HFF-Myc (cell line): ENCODE measurements around the gene ZNF669.
"Not testable (repeated sequence)": the region's sequence is repeated elsewhere in the genome, so short reads cannot be mapped to it uniquely, and the experiment has no call there.

Experiments used
- DNase-seq: peaks from one replicate; pipeline ENCODE4 v3.0.0-alpha.2; 2011; ENCODE audit warnings: low read depth; ENCODE audit errors: extremely low read depth
- H3K4me3 ChIP-seq: replicated peaks from 2 replicates; pipeline ENCODE4 v1.5.1; 2011; ENCODE audit warnings: low read depth, mild to moderate bottlenecking, control low read depth, low read length
- TF ChIP-seq, protein P1 (sequence below): IDR thresholded peaks from 2 replicates; pipeline ENCODE4 v1.5.1; 2012; ENCODE audit warnings: mild to moderate bottlenecking, low read depth, low read length, control low read depth; ENCODE audit errors: missing control alignments

Gene ZNF669

DNA sequence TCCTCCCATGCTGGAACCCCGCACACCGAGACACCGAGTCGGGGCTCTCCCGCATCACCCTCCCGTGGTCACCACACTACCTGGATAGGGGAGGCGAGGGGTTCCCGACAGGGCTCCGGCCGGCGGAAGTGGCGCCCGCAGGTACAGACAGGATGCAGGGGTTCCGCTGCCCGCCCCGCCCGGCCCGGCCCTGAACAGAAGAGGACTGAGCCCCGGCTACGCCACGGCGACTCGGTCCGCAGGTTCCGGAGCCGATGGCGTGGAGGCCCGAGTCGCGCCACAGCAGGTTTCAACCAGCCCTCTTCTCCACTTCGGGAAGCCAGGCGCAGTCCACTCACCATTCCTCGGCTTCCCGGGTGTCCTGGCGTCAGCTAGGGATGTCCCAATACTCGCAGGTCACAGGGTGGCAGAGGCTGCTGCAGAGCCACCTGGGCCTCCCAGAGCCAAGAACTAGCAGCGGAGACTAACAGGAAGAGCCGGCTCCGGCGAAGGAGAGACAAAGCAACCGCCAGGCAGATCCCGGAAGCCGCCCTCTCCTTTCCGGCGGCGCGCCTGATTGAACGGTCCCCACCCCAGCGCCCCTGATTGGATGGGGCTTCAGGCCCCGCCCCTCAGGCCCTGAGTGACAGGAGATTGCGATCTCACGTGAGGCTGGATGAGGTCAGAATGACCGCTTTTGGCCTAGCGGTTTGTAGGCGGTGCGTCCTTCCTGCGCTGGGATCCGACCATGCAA is at the start of gene ZNF669:
Gene ZNF669 (minus strand): TSS at position 498 of the 733 bp plus-strand sequence. CDS start 157 bp downstream, at position 341.
- peak within 1 kb of the TSS; percentile 90 for H3K4me3 ChIP-seq
- peak; percentile 86 for DNase-seq
- TF ChIP-seq, protein P1, sequence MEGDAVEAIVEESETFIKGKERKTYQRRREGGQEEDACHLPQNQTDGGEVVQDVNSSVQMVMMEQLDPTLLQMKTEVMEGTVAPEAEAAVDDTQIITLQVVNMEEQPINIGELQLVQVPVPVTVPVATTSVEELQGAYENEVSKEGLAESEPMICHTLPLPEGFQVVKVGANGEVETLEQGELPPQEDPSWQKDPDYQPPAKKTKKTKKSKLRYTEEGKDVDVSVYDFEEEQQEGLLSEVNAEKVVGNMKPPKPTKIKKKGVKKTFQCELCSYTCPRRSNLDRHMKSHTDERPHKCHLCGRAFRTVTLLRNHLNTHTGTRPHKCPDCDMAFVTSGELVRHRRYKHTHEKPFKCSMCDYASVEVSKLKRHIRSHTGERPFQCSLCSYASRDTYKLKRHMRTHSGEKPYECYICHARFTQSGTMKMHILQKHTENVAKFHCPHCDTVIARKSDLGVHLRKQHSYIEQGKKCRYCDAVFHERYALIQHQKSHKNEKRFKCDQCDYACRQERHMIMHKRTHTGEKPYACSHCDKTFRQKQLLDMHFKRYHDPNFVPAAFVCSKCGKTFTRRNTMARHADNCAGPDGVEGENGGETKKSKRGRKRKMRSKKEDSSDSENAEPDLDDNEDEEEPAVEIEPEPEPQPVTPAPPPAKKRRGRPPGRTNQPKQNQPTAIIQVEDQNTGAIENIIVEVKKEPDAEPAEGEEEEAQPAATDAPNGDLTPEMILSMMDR: no peak

DNA sequence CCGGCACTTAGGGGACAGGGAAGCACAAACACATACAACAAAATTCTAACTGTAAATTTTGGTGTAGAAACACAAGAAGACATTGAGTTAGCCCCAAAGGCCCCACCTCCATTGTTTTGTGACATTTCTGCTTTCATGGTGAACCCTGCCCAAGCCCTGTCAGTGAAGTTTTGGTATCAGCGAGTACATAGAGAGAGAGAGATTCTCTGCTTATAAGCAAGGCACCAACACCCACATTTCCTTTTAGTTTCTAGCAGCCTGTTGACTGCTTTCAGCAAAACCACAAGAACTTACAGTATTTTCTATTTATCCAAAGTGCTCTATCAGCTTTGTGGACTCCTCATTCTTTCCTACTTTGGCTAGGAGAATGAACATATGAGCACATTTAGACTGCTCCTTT is 43.6 kb upstream of the ZNF669 start:
- no peak for DNase-seq
- TF ChIP-seq, protein P1: no peak
- no peak overlapping the region for H3K4me3 ChIP-seq

- H3K4me3 ChIP-seq, DNase-seq: not testable (repeated sequence)
Measured at GRCh38 chr1:247147120-247147519, 43.0 kb upstream of the ZNF669 start.

DNA sequence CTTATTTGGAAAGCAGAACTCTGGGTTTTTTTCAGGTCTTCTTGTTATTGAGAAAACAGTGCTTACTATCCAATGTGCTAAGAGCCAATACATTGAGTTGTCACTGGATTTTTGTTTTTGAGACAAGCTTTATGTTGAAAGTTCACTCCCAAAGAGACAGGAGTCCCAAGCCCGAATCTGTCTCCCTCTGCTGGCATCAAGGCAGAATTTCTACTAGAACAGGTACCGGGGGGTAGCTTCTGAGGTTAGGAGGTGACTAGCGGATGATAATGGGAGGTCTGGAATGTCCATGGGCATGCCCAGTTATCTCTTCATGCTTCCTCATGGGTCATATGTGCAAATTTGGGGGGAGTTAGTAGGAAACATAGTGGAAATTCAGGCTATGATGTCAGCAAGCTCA is 42.5 kb upstream of the ZNF669 start:
- DNase-seq: no peak
- no peak overlapping the region for H3K4me3 ChIP-seq
- TF ChIP-seq, protein P1: peak; percentile 10

- no peak for DNase-seq
- H3K4me3 ChIP-seq: no peak overlapping the region
- TF ChIP-seq, protein P1: no peak
Measured at GRCh38 chr1:247145279-247145678, 41.1 kb upstream of the ZNF669 start.

GRCh38 chr1:247139557-247139956 is 35.4 kb upstream of the ZNF669 start:
- H3K4me3 ChIP-seq, DNase-seq: not testable (repeated sequence)

GRCh38 chr1:247131236-247131635 is 27.1 kb upstream of the ZNF669 start:
- TF ChIP-seq, protein P1: no peak
- no peak overlapping the region for H3K4me3 ChIP-seq
- no peak for DNase-seq

DNA sequence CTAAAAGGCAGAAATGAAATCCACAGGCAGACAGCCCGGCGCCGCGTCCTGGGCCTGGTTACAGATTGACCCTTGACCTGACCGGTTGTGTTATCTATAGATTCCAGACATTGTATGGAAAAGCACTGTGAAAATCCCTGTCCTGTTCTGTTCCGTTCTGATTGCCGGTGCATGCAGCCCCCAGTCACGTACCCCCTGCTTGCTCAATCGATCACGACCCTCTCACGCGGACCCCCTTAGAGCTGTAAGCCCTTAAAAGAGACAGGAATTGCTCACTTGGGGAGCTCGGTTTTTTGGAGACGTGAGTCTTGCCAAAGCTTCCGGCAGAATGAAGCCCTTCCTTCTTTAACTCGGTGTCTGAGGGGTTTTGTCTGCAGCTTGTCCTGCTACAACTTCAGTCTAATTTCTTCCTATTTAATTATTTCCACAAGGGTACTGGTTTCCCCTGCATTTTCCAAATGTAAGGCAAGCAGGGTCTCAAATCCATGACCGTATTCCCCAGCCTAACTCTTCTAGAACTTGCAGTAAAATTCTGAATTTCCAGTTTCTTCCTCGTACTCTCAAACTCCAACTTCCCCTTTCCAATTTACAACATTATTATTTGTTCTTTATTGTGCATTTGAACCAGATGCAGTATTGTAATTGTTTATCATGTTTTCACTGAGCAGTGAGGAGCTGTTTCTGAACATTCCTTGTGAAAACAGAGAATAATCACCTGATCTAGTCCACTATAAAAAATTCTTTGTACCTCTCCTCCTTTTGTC is 23.5 kb upstream of the ZNF669 start:
- H3K4me3 ChIP-seq: peak overlapping the region; percentile 36
- DNase-seq: not testable (repeated sequence)

DNA sequence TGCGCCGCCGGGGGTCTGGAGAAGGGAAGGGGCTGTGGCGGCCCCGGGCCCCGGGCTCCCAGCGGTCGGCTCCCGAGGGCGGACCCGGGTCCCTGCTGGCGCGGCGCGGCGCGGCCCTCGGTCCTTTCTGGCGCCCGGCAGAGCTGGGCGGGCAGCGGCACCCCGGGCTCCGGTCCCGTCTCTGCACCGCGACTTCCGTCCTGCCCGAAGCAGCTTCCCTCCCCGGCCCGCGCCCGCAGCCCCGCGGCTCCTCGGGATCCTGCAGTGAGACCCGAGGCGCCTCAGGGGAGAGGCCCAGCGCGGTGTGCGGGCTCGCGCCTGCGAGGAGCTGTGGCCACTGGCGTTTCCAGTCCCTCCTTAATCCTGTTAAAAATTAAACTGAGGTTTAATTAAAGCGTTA is 22.4 kb upstream of the ZNF669 start:
- DNase-seq, H3K4me3 ChIP-seq: not testable (repeated sequence)

GRCh38 chr1:247126166-247126565 is 22.0 kb upstream of the ZNF669 start:
- not testable (repeated sequence) for DNase-seq, H3K4me3 ChIP-seq
